ENCODE measurements around the gene INVS. TPM values are rescaled to one million over a fixed set of nuclear protein-coding genes. Genes with fewer than 3 reads are reported as not detected.

Gene INVS
- total RNA-seq, 4 donors from 2014 or later = 8.3 to 14.4 (median 10.8) TPM

- 93 to 98% methylated on average over 5 of the region's 5 CpGs for WGBS, 2 donors
- DNase-seq (ENCODE audit: low spot score in 2 of 2) = no peak
- TF ChIP-seq CTCF (IDR thresholded peaks at IDR 0.05) = no peak
- TF ChIP-seq POLR2A (IDR thresholded peaks at IDR 0.05) = no peak
- intact Hi-C loops (cut with DNase I; ENCODE audit: low total_unique reads) = no loop called here
- no peak overlapping the region for H3K4me3 ChIP-seq (ENCODE audit: low read depth, poor library complexity, severe bottlenecking)
Measured at GRCh38 chr9:100287186-100287585, 188.1 kb downstream of the INVS start.

- H3K4me3 ChIP-seq (ENCODE audit: low read depth, poor library complexity, severe bottlenecking) = no peak overlapping the region
- WGBS, 2 donors = 96 to 98% methylated on average over 4 of the region's 4 CpGs
- intact Hi-C loops (cut with DNase I; ENCODE audit: low total_unique reads) = no loop called here
- TF ChIP-seq POLR2A (IDR thresholded peaks at IDR 0.05) = no peak
- no peak for TF ChIP-seq CTCF (IDR thresholded peaks at IDR 0.05)
- no peak for DNase-seq (ENCODE audit: low spot score in 2 of 2)
Measured at GRCh38 chr9:100290714-100291113, 191.7 kb downstream of the INVS start.

- H3K4me3 ChIP-seq (ENCODE audit: low read depth, poor library complexity, severe bottlenecking) = no peak overlapping the region
- intact Hi-C loops (cut with DNase I; ENCODE audit: low total_unique reads) = no loop called here
- DNase-seq (ENCODE audit: low spot score in 2 of 2) = no peak
- WGBS, 2 donors = 94 to 98% methylated on average over 13 of the region's 13 CpGs
- no peak for TF ChIP-seq POLR2A (IDR thresholded peaks at IDR 0.05)
- no peak for TF ChIP-seq CTCF (IDR thresholded peaks at IDR 0.05)
Measured at GRCh38 chr9:100292414-100292813, 193.4 kb downstream of the INVS start.

GRCh38 chr9:100294341-100294740 lies 195.3 kb downstream of the INVS start:
- WGBS, 2 donors = 72 to 75% methylated on average over 3 of the region's 3 CpGs
- H3K4me3 ChIP-seq (ENCODE audit: low read depth, poor library complexity, severe bottlenecking) = no peak overlapping the region
- no peak for DNase-seq (ENCODE audit: low spot score in 2 of 2)
- intact Hi-C loops (cut with DNase I; ENCODE audit: low total_unique reads) = no loop called here
- TF ChIP-seq POLR2A (IDR thresholded peaks at IDR 0.05) (no peak), CTCF (IDR thresholded peaks at IDR 0.05) (no peak)

- no peak for TF ChIP-seq POLR2A (IDR thresholded peaks at IDR 0.05)
- no peak for TF ChIP-seq CTCF (IDR thresholded peaks at IDR 0.05)
- H3K4me3 ChIP-seq (ENCODE audit: low read depth, poor library complexity, severe bottlenecking) = no peak overlapping the region
- DNase-seq (ENCODE audit: low spot score in 2 of 2) = no peak
- 79 to 82% methylated on average over 6 of the region's 6 CpGs for WGBS, 2 donors
- intact Hi-C loops (cut with DNase I; ENCODE audit: low total_unique reads) = no loop called here
Measured at GRCh38 chr9:100294806-100295205, 195.8 kb downstream of the INVS start.

- H3K4me3 ChIP-seq (ENCODE audit: low read depth, poor library complexity, severe bottlenecking) = no peak overlapping the region
- DNase-seq (ENCODE audit: low spot score in 2 of 2) = no peak
- intact Hi-C loops (cut with DNase I; ENCODE audit: low total_unique reads) = no loop called here
- 100% methylated on average over 2 of the region's 2 CpGs for WGBS, 2 donors
- TF ChIP-seq CTCF (IDR thresholded peaks at IDR 0.05) = no peak
- TF ChIP-seq POLR2A (IDR thresholded peaks at IDR 0.05) = no peak
Measured at GRCh38 chr9:100295240-100295639, 196.2 kb downstream of the INVS start.
